PFSK-1 (cell line): Measurements from ENCODE around the gene OR52B4.

Experiments used
- FOXP2 ChIP-seq: optimal IDR thresholded peaks from 2 replicates; pipeline ENCODE3; 2011; ENCODE audit warnings: borderline replicate concordance, control low read depth, inconsistent platforms; ENCODE audit not compliant: insufficient read depth; ENCODE audit errors: extremely low read length, extremely low read depth
- POLR2AphosphoS5 ChIP-seq: IDR thresholded peaks from 2 replicates; pipeline ENCODE4 v1.6.1; 2012; ENCODE audit warnings: low read depth, mild to moderate bottlenecking, control low read depth, low read length, moderate library complexity
- SIN3A ChIP-seq: IDR thresholded peaks from 2 replicates; pipeline ENCODE4 v1.6.1; 2012; ENCODE audit warnings: mild to moderate bottlenecking, low read length, moderate library complexity, borderline replicate concordance; ENCODE audit not compliant: insufficient read depth
- TAF1 ChIP-seq: IDR thresholded peaks from 2 replicates; pipeline ENCODE4 v1.6.1; 2012; ENCODE audit warnings: low read length, control low read depth, borderline replicate concordance; ENCODE audit not compliant: insufficient read depth
- TF ChIP-seq, protein P1 (sequence below), 2 experiments: IDR thresholded peaks; 2 replicates each; pipeline versions ENCODE4 v1.6.1 to v1.8.0; 2011 to 2012; ENCODE audit warnings: low read depth in 2 of 2, low read length in 2 of 2, control low read depth in 1 of 2, inconsistent platforms in 1 of 2, mild to moderate bottlenecking in 1 of 2, moderate library complexity in 1 of 2; ENCODE audit not compliant: insufficient read depth in 1 of 2

OR52B4 gene

GRCh38 chr11:4370166-4370565, 2.0 kb upstream of the OR52B4 start:
- TF ChIP-seq, protein P1, sequence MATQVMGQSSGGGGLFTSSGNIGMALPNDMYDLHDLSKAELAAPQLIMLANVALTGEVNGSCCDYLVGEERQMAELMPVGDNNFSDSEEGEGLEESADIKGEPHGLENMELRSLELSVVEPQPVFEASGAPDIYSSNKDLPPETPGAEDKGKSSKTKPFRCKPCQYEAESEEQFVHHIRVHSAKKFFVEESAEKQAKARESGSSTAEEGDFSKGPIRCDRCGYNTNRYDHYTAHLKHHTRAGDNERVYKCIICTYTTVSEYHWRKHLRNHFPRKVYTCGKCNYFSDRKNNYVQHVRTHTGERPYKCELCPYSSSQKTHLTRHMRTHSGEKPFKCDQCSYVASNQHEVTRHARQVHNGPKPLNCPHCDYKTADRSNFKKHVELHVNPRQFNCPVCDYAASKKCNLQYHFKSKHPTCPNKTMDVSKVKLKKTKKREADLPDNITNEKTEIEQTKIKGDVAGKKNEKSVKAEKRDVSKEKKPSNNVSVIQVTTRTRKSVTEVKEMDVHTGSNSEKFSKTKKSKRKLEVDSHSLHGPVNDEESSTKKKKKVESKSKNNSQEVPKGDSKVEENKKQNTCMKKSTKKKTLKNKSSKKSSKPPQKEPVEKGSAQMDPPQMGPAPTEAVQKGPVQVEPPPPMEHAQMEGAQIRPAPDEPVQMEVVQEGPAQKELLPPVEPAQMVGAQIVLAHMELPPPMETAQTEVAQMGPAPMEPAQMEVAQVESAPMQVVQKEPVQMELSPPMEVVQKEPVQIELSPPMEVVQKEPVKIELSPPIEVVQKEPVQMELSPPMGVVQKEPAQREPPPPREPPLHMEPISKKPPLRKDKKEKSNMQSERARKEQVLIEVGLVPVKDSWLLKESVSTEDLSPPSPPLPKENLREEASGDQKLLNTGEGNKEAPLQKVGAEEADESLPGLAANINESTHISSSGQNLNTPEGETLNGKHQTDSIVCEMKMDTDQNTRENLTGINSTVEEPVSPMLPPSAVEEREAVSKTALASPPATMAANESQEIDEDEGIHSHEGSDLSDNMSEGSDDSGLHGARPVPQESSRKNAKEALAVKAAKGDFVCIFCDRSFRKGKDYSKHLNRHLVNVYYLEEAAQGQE (IDR thresholded peaks at IDR 0.05; ENCODE audit: insufficient read depth in 1 of 2, low read depth in 2 of 2, low read length in 2 of 2): no peak
- TF ChIP-seq TAF1 (no peak), SIN3A (no peak), POLR2AphosphoS5 (no peak), FOXP2 (no peak)
